Astrocyte of the cerebellum (primary cell): ENCODE results near the gene ZNF418.
A peak's percentile ranks its signal among the peaks of the same experiment; 100 is the strongest.
"Not testable (repeated sequence)": the region's sequence is repeated elsewhere in the genome, so short reads cannot be mapped to it uniquely, and the experiment has no call there.

Source experiments
- DNase-seq: peaks from one replicate; pipeline ENCODE4 v3.0.0-alpha.2; 2011; ENCODE audit warnings: low read depth
- H3K4me3 ChIP-seq: 2 replicates; pipeline ENCODE4 v1.5.1; 2011; ENCODE audit warnings: mild to moderate bottlenecking, low read depth, low read length, moderate library complexity
- CTCF ChIP-seq: IDR thresholded peaks from 2 replicates; pipeline ENCODE4 v1.5.1; 2012; ENCODE audit warnings: low read length, low read depth, moderate library complexity, mild to moderate bottlenecking; ENCODE audit errors: missing control alignments
- in situ Hi-C: cut with HindIII; loops from 2 replicates; pipeline ENCODE4 v1.10.0; 2017; ENCODE audit warnings: low sequenced_read_pairs

The ZNF418 gene

GRCh38 chr19:57935731-57936130 is 529 bp upstream of the ZNF418 start:
- no peak for TF ChIP-seq CTCF
- in situ Hi-C loops: no loop called here
- H3K4me3 ChIP-seq: no peak overlapping the region
- no peak for DNase-seq

GRCh38 chr19:57927587-57927986 is 7.6 kb downstream of the ZNF418 start:
- no peak for TF ChIP-seq CTCF
- in situ Hi-C loops: no loop called here
- DNase-seq: no peak
- no peak overlapping the region for H3K4me3 ChIP-seq

- peak; percentile 90 for DNase-seq
- TF ChIP-seq CTCF: peak; percentile 34
- peak within 1 kb of the TSS; percentile 80 for H3K4me3 ChIP-seq
- in situ Hi-C loops: not testable (repeated sequence)
Measured at GRCh38 chr19:57916168-57916995, 18.8 kb downstream of the ZNF418 start, which contains the start of gene ZNF417. TSS of gene ZNF417 (minus strand) at chr19:57916592. CDS start at chr19:57916411, 181 bp downstream.

- no peak for TF ChIP-seq CTCF
- in situ Hi-C loops: no loop called here
- H3K4me3 ChIP-seq: no peak overlapping the region
- DNase-seq: no peak
Measured at GRCh38 chr19:57914531-57914930, 20.7 kb downstream of the ZNF418 start.

- DNase-seq: no peak
- no peak overlapping the region for H3K4me3 ChIP-seq
- in situ Hi-C loops: no loop called here
- no peak for TF ChIP-seq CTCF
Measured at GRCh38 chr19:57907394-57907793, 27.8 kb downstream of the ZNF418 start.

- no peak overlapping the region for H3K4me3 ChIP-seq
- in situ Hi-C loops: no loop called here
- DNase-seq: no peak
- TF ChIP-seq CTCF: no peak
Measured at GRCh38 chr19:57905258-57905657, 29.9 kb downstream of the ZNF418 start.
